ENCODE results near the gene PHF8. TPM values are rescaled to one million over a fixed set of nuclear protein-coding genes. Genes with fewer than 3 reads are reported as not detected.

The PHF8 gene
- total RNA-seq, 1 donor = 61.0 TPM

DNA sequence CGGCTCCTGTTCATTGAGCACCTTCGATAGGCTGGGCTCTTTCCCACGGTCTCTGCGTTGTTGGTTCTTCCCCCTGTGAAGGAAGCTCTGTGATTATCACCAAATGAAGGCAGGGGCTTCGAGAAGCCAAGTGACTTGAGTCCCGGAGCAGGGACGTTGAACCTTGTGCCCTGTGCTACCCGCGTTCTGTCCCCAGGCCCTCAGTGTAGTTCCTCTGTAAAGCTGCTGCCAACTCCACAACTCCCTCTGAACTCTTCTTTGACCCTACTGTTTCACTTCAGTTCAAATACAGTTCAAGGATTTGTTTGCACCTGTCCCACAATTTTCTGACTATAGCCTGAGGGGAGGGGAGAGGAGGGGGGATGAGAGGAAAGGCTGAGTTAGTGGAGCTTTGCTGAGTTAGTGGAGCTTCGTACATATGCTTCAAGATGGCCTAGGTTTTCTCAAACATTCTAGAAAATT is 635 bp upstream of the PHF8 start:
- no peaks in the 10 kb centered on the region for H3K9me3 ChIP-seq (ENCODE audit: low read depth, low read length)
- H3K27me3 ChIP-seq (ENCODE audit: insufficient read depth, low read length) = no peaks in the 10 kb centered on the region
- peak overlapping the region; percentile 71 for H3K4me3 ChIP-seq (ENCODE audit: low read length)
- H3K4me1 ChIP-seq (ENCODE audit: insufficient read depth, low read length) = peaks cover 7% of the 10 kb centered on the region

DNA sequence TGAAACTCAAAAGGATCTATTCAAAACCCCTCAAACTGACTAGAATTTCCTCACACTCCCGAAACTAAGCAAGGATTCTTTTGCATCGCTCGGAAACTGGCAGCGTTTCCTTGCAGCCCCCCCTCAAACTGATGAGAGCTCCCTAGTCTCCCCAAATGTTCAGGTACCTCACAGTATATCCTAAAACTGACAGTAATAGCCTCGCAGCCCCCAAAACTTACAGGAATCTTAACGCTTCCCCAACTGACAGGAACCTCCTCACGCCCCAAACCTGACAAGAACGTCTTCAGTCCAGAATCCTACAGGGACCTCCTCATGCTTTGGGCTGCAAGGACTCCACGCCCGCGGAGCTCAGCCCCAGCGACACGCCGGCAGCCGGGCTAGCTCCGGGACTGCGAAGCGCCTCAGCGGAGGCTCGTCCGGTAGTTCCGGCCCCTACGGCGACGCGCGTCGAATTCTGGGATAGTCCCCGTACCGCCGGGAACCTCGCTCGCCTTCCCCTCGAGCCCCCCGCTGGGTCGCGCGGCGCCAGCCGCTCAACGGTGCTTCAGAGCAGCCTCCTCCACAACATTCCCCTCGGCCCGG is 640 bp downstream of the PHF8 start:
- Histone ChIP-seq H3K9me3 (ENCODE audit: low read depth, low read length) (no peaks in the 10 kb centered on the region), H3K4me1 (ENCODE audit: insufficient read depth, low read length) (peaks cover 7% of the 10 kb centered on the region), H3K4me3 (ENCODE audit: low read length) (peak overlapping the region; percentile 71), H3K27me3 (ENCODE audit: insufficient read depth, low read length) (no peaks in the 10 kb centered on the region)

DNA sequence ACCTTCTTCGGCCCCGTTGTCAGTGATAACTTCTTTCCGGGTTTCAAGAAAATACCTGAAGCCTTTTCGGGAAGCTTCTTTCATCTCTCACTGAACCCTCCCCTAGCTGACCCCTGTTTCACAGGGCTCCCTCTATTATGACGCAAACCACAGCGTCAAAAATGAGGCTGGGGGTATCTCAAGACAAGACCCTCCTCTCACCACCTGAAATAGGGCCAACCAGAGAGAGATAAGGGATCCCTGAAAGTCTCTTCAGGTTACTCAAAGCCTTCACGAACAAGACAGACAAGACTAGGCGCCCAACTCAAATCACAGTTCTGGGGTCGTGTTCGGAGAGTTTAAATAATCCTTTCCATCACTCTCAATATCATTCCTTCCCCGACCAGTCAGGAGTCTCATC is 1.2 kb downstream of the PHF8 start:
- Histone ChIP-seq H3K4me3 (ENCODE audit: low read length) (peak overlapping the region; percentile 71), H3K4me1 (ENCODE audit: insufficient read depth, low read length) (peaks cover 7% of the 10 kb centered on the region), H3K27me3 (ENCODE audit: insufficient read depth, low read length) (no peaks in the 10 kb centered on the region)

DNA sequence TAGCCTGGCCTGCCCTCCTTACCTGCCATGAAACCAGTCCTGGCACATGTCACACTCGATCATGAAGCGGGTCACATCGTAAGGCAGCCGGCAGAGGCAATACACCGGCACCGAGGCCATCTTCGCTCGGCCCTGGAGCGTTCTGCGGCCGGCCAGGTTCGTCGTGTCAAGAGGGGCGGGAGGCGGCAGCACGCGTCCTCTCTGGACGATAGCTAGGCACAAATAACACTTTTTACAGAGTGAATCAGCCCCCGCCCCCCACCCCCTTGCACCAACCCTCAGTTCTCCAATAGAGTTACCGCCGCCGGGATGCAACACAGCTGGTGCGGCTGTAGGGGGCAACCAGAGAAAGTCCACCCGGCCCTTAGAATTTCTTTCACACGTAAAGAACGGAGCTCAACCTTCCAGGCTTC is 1.7 kb downstream of the PHF8 start:
- no peaks in the 10 kb centered on the region for H3K9me3 ChIP-seq (ENCODE audit: low read depth, low read length)
- no peak overlapping the region for H3K4me3 ChIP-seq (ENCODE audit: low read length)

More for the DNA sequence above, 1.2 kb downstream of the PHF8 start:
- H3K9me3 ChIP-seq (ENCODE audit: low read depth, low read length) = no peaks in the 10 kb centered on the region

GRCh38 chrX:54030329-54030728 is 13.9 kb downstream of the PHF8 start:
- H3K4me1 ChIP-seq (ENCODE audit: insufficient read depth, low read length) = no peaks in the 10 kb centered on the region
- H3K27me3 ChIP-seq (ENCODE audit: insufficient read depth, low read length) = no peaks in the 10 kb centered on the region
- H3K4me3 ChIP-seq (ENCODE audit: low read length) = no peak overlapping the region
- no peaks in the 10 kb centered on the region for H3K9me3 ChIP-seq (ENCODE audit: low read depth, low read length)

More for the DNA sequence above, 1.7 kb downstream of the PHF8 start:
- no peaks in the 10 kb centered on the region for H3K27me3 ChIP-seq (ENCODE audit: insufficient read depth, low read length)
- H3K4me1 ChIP-seq (ENCODE audit: insufficient read depth, low read length) = peaks cover 7% of the 10 kb centered on the region

GRCh38 chrX:54029529-54030143 is 14.6 kb downstream of the PHF8 start:
- H3K27me3 ChIP-seq (ENCODE audit: insufficient read depth, low read length) = no peaks in the 10 kb centered on the region
- no peaks in the 10 kb centered on the region for H3K4me1 ChIP-seq (ENCODE audit: insufficient read depth, low read length)
- H3K9me3 ChIP-seq (ENCODE audit: low read depth, low read length) = no peaks in the 10 kb centered on the region
- H3K4me3 ChIP-seq (ENCODE audit: low read length) = no peak overlapping the region

GRCh38 chrX:54024350-54024749 is 19.9 kb downstream of the PHF8 start:
- Histone ChIP-seq H3K27me3 (ENCODE audit: insufficient read depth, low read length) (no peaks in the 10 kb centered on the region), H3K4me3 (ENCODE audit: low read length) (no peak overlapping the region), H3K9me3 (ENCODE audit: low read depth, low read length) (no peaks in the 10 kb centered on the region)

GRCh38 chrX:54012830-54013500 is 31.3 kb downstream of the PHF8 start:
- no peak overlapping the region for H3K4me3 ChIP-seq (ENCODE audit: low read length)
- H3K9me3 ChIP-seq (ENCODE audit: low read depth, low read length) = no peaks in the 10 kb centered on the region
- H3K27me3 ChIP-seq (ENCODE audit: insufficient read depth, low read length) = no peaks in the 10 kb centered on the region
- no peaks in the 10 kb centered on the region for H3K4me1 ChIP-seq (ENCODE audit: insufficient read depth, low read length)

More at GRCh38 chrX:54024350-54024749, 19.9 kb downstream of the PHF8 start:
- H3K4me1 ChIP-seq (ENCODE audit: insufficient read depth, low read length) = no peaks in the 10 kb centered on the region

GRCh38 chrX:54007682-54008081 is 36.6 kb downstream of the PHF8 start:
- Histone ChIP-seq H3K4me3 (ENCODE audit: low read length) (no peak overlapping the region), H3K27me3 (ENCODE audit: insufficient read depth, low read length) (no peaks in the 10 kb centered on the region), H3K4me1 (ENCODE audit: insufficient read depth, low read length) (no peaks in the 10 kb centered on the region), H3K9me3 (ENCODE audit: low read depth, low read length) (no peaks in the 10 kb centered on the region)

DNA sequence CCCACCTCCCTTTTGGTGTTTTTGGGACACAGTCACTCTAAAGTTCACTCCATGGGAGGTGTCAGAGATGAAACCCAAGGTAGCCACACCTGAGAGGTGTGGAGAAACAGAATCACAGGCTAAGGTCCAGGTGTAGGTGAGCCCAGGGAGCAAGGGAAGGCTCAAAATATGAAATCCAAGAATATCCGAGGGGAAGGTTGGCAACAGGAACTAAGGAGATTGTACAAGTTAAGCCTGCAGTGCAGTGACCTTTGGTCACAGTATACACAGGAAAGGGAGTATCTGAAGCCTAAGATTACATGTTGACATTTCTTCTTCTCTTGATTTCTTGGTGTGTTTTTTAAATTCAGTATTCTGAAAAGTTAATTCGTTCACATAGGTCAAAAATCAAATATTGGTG is 46.5 kb downstream of the PHF8 start:
- Histone ChIP-seq H3K4me3 (ENCODE audit: low read length) (no peak overlapping the region), H3K9me3 (ENCODE audit: low read depth, low read length) (no peaks in the 10 kb centered on the region), H3K27me3 (ENCODE audit: insufficient read depth, low read length) (no peaks in the 10 kb centered on the region), H3K4me1 (ENCODE audit: insufficient read depth, low read length) (no peaks in the 10 kb centered on the region)

DNA sequence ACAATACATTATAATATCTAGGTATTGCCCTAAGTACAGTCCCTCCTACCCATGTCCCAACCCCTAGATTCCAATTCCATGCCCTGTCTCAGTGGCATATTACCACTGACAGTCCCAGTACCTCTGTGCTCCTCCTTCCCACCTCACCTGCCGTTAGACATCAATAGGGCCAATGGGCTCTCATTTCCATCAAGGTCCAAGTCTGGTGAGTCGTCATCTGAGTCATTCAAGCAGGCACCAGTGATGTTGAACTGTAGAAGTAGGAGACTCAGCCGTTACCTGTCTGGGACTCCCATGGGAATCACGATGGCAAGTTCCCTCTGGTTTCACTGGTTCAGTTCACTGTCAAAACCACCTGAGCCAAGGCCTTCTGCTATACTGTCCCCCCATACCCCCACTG is 51.7 kb downstream of the PHF8 start:
- Histone ChIP-seq H3K27me3 (ENCODE audit: insufficient read depth, low read length) (no peaks in the 10 kb centered on the region), H3K4me3 (ENCODE audit: low read length) (no peak overlapping the region), H3K4me1 (ENCODE audit: insufficient read depth, low read length) (no peaks in the 10 kb centered on the region), H3K9me3 (ENCODE audit: low read depth, low read length) (no peaks in the 10 kb centered on the region)

GRCh38 chrX:53990171-53990570 is 54.1 kb downstream of the PHF8 start:
- H3K4me3 ChIP-seq (ENCODE audit: low read length) = no peak overlapping the region
- no peaks in the 10 kb centered on the region for H3K27me3 ChIP-seq (ENCODE audit: insufficient read depth, low read length)
- no peaks in the 10 kb centered on the region for H3K9me3 ChIP-seq (ENCODE audit: low read depth, low read length)
- no peaks in the 10 kb centered on the region for H3K4me1 ChIP-seq (ENCODE audit: insufficient read depth, low read length)

DNA sequence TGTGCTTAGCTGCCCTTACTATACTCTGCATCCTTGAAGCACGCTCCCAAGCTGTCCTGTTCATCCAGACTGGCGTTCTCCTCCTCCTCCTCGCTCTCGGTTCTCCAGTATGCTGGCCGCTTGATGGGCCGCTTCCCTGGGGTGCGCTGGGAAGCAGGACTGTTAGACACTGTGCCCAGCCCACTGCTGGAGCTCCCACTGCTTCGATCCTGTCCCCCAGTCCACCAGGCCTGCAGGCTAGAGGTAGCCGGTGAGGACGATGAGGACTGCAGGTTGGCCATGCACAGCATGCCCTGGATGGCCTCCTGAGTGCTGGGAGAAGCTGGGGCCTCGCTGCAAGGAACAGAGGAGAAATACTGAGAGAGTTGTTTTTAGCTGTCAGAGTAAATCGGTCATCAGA is 59.4 kb downstream of the PHF8 start:
- H3K4me3 ChIP-seq (ENCODE audit: low read length) = no peak overlapping the region
- no peaks in the 10 kb centered on the region for H3K4me1 ChIP-seq (ENCODE audit: insufficient read depth, low read length)
- H3K27me3 ChIP-seq (ENCODE audit: insufficient read depth, low read length) = no peaks in the 10 kb centered on the region
- no peaks in the 10 kb centered on the region for H3K9me3 ChIP-seq (ENCODE audit: low read depth, low read length)

GRCh38 chrX:53974529-53974928 is 69.7 kb downstream of the PHF8 start:
- no peaks in the 10 kb centered on the region for H3K9me3 ChIP-seq (ENCODE audit: low read depth, low read length)
- no peaks in the 10 kb centered on the region for H3K4me1 ChIP-seq (ENCODE audit: insufficient read depth, low read length)
- H3K4me3 ChIP-seq (ENCODE audit: low read length) = no peak overlapping the region

DNA sequence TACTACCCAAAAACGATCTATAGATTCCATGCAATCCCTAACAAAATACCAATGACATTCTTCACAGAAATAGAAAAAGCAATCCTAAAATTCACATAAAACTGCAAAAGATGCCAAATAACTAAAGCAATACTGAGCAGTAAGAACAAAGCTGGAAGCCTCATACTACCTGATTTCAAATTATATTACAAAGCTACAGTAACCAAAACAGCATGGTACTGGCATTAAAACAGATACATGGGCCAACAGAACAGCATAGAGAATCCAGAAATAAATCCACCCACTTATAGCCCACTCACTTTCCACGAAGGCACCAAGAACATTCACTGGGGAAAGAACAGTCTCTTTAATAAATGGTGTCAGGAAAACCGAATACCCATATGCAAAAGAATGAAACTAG is 74.7 kb downstream of the PHF8 start:
- H3K27me3 ChIP-seq (ENCODE audit: insufficient read depth, low read length) = no peaks in the 10 kb centered on the region
- H3K4me3 ChIP-seq (ENCODE audit: low read length) = no peak overlapping the region
- H3K4me1 ChIP-seq (ENCODE audit: insufficient read depth, low read length) = no peaks in the 10 kb centered on the region
- H3K9me3 ChIP-seq (ENCODE audit: low read depth, low read length) = no peaks in the 10 kb centered on the region

More at GRCh38 chrX:53974529-53974928, 69.7 kb downstream of the PHF8 start:
- no peaks in the 10 kb centered on the region for H3K27me3 ChIP-seq (ENCODE audit: insufficient read depth, low read length)
